Erythroblast (primary cell): ENCODE data around the gene NAPB.
"Not testable (repeated sequence)": the region's sequence is repeated elsewhere in the genome, so short reads cannot be mapped to it uniquely, and the experiment has no call there.

Source experiments
- DNase-seq, 2 experiments: peaks; one replicate each; lab custom pipeline; 2025; lab: John Stamatoyannopoulos, UW
- GATA1 ChIP-seq: IDR thresholded peaks from 2 replicates; pipeline ENCODE4 v1.6.1; 2011; ENCODE audit warnings: low read depth, mild to moderate bottlenecking, control low read depth, low read length, moderate library complexity
- POLR2A ChIP-seq: IDR thresholded peaks from 2 replicates; pipeline ENCODE4 v1.6.1; 2011; ENCODE audit warnings: mild to moderate bottlenecking, low read length

Gene NAPB

DNA sequence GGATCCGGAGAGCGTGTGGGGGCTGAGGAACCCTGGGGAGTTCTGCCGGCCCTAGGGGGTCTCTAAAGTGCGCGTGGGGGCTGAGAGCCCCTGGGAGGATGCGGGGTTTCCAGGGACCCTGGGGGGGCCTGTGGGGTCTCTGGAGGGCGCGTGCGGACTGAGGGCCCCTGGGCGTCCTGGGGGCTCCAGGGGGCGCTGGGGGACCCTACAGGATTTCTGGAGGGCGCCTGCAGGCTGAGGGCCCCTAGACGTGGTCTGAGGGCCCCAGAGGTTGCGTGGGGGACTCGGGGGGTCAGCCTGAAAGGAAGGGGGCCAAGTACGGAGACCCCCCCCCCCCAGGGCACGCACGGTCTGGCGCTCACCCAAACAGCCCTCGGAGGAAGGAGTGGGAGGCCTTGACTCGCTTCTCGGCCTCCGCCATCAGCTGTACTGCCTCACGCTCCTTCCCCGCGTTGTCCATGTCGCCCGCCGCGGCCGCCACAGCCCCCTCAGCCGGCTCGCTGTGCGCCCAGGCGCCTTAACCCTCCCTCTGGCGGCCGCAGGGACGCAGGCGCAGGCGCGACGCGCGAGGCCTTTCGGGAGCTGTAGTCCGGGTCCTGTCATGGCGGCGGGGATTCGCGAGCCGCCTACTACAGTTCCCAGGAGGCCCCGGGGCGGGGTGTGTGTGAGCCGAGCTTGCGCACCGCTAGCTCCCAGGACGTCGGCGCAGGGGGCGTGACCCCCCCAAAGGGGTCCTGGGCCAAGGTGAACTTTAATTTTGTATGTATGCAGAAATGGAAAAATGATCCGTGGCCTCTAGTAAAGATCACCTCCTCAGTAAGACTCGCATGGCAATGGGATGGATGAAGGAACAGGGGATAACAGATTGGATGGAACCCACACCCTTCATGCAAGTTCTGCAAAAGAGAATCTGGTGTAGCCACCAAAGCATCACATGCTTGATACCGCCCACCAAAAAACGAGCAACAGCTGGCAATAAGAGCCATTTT, at the start of gene NAPB:
Gene NAPB (minus strand): TSS at position 546 of the 989 bp plus-strand sequence. CDS start 86 bp downstream, at position 460.
- peak; percentile 93 to 96 for DNase-seq
- TF ChIP-seq GATA1 (no peak), POLR2A (peak; percentile 86)

DNA sequence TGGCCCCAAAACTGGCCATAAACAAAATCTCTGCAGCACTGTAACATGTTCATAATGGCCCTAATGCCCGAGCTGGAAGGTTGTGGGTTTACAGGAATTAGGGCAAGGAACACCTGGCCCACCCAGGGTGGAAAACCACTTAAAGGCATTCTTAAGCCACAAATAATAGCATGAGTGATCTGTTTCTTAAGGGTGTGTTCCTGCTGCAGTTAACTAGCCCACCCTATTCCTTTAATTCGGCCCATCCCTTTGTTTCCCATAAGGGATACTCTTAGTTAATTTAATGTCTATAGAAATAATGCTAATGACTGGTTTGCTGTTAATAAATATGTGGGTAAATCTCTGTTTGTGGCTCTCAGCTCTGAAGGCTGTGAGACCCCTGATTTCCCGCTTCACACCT, 45.7 kb upstream of the NAPB start:
- DNase-seq = not testable (repeated sequence)

DNA sequence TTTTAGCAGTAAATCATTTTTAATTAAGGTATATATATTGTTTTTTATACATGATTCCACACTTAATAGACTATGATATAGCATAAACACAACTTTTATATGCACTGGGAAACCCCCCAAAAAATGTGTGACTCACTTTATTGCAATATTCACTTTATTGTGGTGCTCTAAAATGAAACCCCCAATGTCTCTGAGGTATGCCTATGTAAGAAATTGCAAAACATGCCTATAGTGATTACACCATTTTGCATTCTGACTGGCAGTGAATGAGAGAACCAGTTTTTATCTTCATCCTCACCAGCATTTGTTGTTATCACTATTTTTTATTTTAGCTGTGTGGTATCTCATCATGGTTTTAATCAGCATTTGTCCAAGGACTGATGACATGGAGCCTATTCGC, 39.9 kb upstream of the NAPB start:
- DNase-seq = no peak
- TF ChIP-seq GATA1 (no peak), POLR2A (no peak)

- TF ChIP-seq POLR2A = no peak
- no peak for TF ChIP-seq GATA1
Measured at GRCh38 chr20:23459461-23460150, 38.3 kb upstream of the NAPB start.

DNA sequence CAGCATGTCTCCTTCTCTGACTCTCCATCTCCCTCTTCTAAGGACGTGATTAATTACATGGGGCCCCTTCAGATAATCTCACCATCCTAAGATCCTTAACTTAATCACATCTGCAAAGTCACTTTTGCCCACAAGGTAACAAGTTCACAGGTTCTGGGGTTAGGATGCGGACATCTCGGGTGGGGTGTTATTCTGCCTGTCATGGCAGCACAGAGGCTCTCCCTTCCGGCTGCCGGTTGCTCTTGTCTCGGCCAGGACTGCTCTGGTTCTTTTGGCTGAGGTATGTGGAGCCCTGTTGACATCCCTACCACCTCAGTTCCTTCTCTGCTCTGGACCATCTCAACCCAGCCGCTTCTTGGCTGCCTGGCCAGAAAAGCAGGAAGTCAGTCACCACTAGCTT, 35.6 kb upstream of the NAPB start:
- TF ChIP-seq POLR2A (no peak), GATA1 (no peak)
- DNase-seq = no peak

More at GRCh38 chr20:23459461-23460150, 38.3 kb upstream of the NAPB start:
- no peak for DNase-seq

GRCh38 chr20:23456409-23456808, 35.1 kb upstream of the NAPB start:
- TF ChIP-seq GATA1 (no peak), POLR2A (no peak)
- DNase-seq = no peak

DNA sequence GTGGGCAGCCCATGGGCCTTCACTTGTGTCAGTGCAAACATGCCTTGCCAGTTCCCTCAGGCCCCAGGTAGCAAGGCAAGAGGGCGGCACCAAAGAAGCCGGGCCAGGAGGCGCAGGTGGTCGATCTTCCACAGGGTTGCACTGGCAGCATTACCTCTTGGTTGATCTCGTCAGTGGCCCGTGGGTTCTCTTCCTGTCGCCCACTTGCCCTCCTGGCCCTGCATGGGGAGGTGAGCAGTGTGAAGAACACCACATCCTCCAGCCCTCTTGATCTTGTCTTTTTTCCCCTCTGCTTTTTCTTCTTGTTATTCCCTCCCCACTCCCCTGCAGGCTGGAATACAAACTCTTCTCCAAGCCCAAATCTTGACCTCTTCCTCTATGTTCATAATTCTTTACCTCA, 34.4 kb upstream of the NAPB start:
- no peak for TF ChIP-seq GATA1
- TF ChIP-seq POLR2A = no peak
- no peak for DNase-seq

DNA sequence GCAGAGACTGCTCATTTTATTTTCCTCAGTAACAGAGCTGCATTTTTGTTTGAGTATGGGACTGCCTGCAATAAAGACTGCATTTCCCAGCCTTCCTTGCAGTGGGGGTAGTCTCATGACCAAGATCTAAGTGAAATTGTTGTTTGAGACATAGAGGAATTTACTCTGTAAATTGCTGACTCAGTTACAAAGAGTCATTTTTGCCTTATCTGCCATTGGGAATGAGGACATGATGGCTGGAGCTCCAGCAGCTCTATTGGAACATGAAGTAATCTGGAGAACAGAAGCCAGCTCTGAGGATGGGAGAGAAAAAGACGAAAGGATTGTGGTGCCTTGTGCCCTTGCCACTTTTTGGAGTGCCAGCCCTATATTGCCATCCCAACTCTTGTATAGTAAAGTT, 33.5 kb upstream of the NAPB start:
- no peak for DNase-seq
- no peak for TF ChIP-seq GATA1
- TF ChIP-seq POLR2A = no peak

GRCh38 chr20:23453549-23454543, 32.6 kb upstream of the NAPB start:
- DNase-seq = no peak
- TF ChIP-seq POLR2A (no peak), GATA1 (no peak)

GRCh38 chr20:23452776-23453175, 31.5 kb upstream of the NAPB start, which contains the start of gene CST11:
Gene CST11 (minus strand): TSS chr20:23452876. CDS start chr20:23452811, 65 bp downstream.
- no peak for TF ChIP-seq POLR2A
- no peak for TF ChIP-seq GATA1
- no peak for DNase-seq

DNA sequence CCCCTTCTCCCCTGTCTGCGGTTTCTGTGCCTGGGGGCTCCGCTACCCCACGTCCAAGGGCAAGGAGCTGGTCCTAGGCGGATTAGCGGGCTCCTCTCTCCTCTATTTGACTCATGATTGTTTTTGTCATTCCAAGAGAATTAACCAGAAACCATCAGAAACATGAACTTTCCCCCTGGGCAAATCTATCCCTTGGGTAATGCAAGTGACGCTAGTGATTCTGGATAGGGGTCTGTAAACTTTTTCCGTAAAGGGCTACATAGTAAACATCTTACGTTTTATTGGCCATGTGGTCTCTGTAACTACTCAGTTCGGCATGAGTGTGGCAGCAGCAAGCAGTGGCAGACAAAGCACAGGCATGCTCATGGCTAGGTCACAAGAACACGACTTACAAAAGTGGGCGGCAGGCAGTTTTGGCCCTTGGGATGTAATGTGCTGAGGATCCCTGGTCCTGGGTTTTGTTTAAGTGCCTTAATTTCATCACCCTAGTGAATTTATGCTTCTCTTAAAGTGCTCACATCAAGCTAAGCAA, 30.7 kb upstream of the NAPB start:
- DNase-seq = no peak
- TF ChIP-seq GATA1 (no peak), POLR2A (no peak)

GRCh38 chr20:23450877-23451276, 29.6 kb upstream of the NAPB start:
- no peak for DNase-seq
- TF ChIP-seq POLR2A (no peak), GATA1 (no peak)

DNA sequence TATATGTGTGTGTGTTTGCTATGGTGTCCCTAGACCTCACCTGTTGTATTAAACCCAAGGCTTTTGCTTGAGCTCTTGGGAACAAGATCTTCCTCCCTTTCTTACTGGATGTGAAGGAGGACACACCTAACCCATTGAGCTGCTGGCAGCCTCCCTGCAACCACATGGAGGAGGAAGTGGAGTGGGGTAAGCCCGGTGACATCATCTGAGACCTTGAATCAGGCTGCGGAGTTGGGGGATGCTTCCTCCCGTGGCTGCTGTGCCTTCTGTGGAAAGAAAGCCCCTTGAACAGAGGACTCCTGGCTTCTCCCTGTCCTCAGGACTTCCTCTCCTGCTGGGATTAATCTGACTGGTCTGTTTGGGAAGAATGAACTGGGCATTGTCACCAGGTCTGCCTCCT, 28.1 kb upstream of the NAPB start:
- DNase-seq = no peak

More for the DNA sequence above, 28.1 kb upstream of the NAPB start:
- TF ChIP-seq GATA1 (no peak), POLR2A (no peak)
